ENCODE data around the gene AK4. TPM values are rescaled to one million over a fixed set of nuclear protein-coding genes. Genes with fewer than 3 reads are reported as not detected.

The AK4 gene
- total RNA-seq, 1 experiment from 2014 or later = 180 TPM

GRCh38 chr1:65254320-65255034 lies 106.5 kb downstream of the AK4 start (continued):
- peak; percentile 52 for TF ChIP-seq FOXP4 (CRISPR knock-in tag; IDR thresholded peaks at IDR 0.05)
- TF ChIP-seq STAT6 (CRISPR knock-in tag; conservative IDR thresholded peaks at IDR 0.05; ENCODE audit: low read depth) = no peak
- no peak for TF ChIP-seq ATF3 (CRISPR knock-in tag; conservative IDR thresholded peaks at IDR 0.05)
- peak; percentile 79 for TF ChIP-seq HMGXB4 (CRISPR knock-in tag; IDR thresholded peaks at IDR 0.05)
- TF ChIP-seq ERG (CRISPR knock-in tag; IDR thresholded peaks at IDR 0.05) = no peak
- TF ChIP-seq ZNF512 (CRISPR knock-in tag; IDR thresholded peaks at IDR 0.05; ENCODE audit: borderline replicate concordance) = no peak
- TF ChIP-seq AR (CRISPR knock-in tag; IDR thresholded peaks at IDR 0.05) = no peak
- 0 out of 2 replicates have a peak, but pooled peaks have one; percentile 50 for TF ChIP-seq E2F1 (CRISPR knock-in tag; IDR thresholded peaks at IDR 0.05)
- peak; percentile 82 for TF ChIP-seq SP1 (CRISPR knock-in tag; conservative IDR thresholded peaks at IDR 0.05)
- TF ChIP-seq ZNF138 (CRISPR knock-in tag; conservative IDR thresholded peaks at IDR 0.05) = no peak
- no peak for TF ChIP-seq FOXK1 (CRISPR knock-in tag; IDR thresholded peaks at IDR 0.05)
- TF ChIP-seq ZNF232 (CRISPR knock-in tag; IDR thresholded peaks at IDR 0.05) = no peak
- TF ChIP-seq NR2C2 (CRISPR knock-in tag; IDR thresholded peaks at IDR 0.05) = no peak
- TF ChIP-seq MXD4 (CRISPR knock-in tag; IDR thresholded peaks at IDR 0.05; ENCODE audit: borderline replicate concordance) = no peak
- TF ChIP-seq ZSCAN18 (CRISPR knock-in tag; IDR thresholded peaks at IDR 0.05) = no peak
- no peak; the same call in 1 of the 2 replicates for TF ChIP-seq TEAD1 (CRISPR knock-in tag; IDR thresholded peaks at IDR 0.05)
- TF ChIP-seq NFYB (CRISPR knock-in tag; conservative IDR thresholded peaks at IDR 0.05; ENCODE audit: low read depth) = peak; percentile 29; the same call in 1 of the 2 replicates
- no peak for TF ChIP-seq SOX15 (CRISPR knock-in tag; IDR thresholded peaks at IDR 0.05)
- TF ChIP-seq NFE2L1 (CRISPR knock-in tag; IDR thresholded peaks at IDR 0.05) = no peak; the same call in none of the 2 replicates
